HepG2 (cell line): Measurements from ENCODE around the gene C1orf74. TPM values are rescaled to one million over a fixed set of nuclear protein-coding genes. Genes with fewer than 3 reads are reported as not detected.

Source experiments
- DNMT1 ChIP-seq: sonication (generic); formaldehyde crosslinking; IDR thresholded peaks from 2 replicates; pipeline ENCODE4 v1.5.1; 2020; ENCODE audit warnings: mild to moderate bottlenecking, missing genetic modification reagents
- ETS1 ChIP-seq: sonication (generic); formaldehyde crosslinking; IDR thresholded peaks from 2 replicates; pipeline ENCODE4 v1.4.0; 2020; ENCODE audit warnings: missing genetic modification reagents
- HOXA7 ChIP-seq: sonication (generic); formaldehyde crosslinking; IDR thresholded peaks from 2 replicates; pipeline ENCODE4 v1.8.1; 2022; ENCODE audit warnings: mild to moderate bottlenecking, missing genetic modification reagents, moderate library complexity
- JARID2 ChIP-seq: sonication (generic); formaldehyde crosslinking; IDR thresholded peaks from 2 replicates; pipeline ENCODE4 v1.8.1; 2023; ENCODE audit warnings: missing genetic modification reagents, inconsistent platforms; ENCODE audit not compliant: insufficient replicate concordance
- MIXL1 ChIP-seq: IDR thresholded peaks from 2 replicates; pipeline ENCODE4 v1.6.1; 2016
- NFAT5 ChIP-seq: sonication (generic); formaldehyde crosslinking; IDR thresholded peaks from 2 replicates; pipeline ENCODE4 v1.4.0; 2020; ENCODE audit warnings: missing genetic modification reagents
- SRSF4 ChIP-seq: fragments of 200-400 bp; formaldehyde crosslinking; IDR thresholded peaks from one replicate; pipeline ENCODE4 v1.6.1; 2018; ENCODE audit warnings: mild to moderate bottlenecking, low read depth, low read length, moderate library complexity; ENCODE audit not compliant: poor library complexity, severe bottlenecking
- TCF7 ChIP-seq: sonication (generic); IDR thresholded peaks from 2 replicates; pipeline ENCODE4 v1.6.1; 2016; ENCODE audit warnings: antibody characterized with exemption, low read depth
- XBP1 ChIP-seq: sonication (generic); formaldehyde crosslinking; IDR thresholded peaks from 2 replicates; pipeline ENCODE4 v1.5.0; 2020; ENCODE audit warnings: missing genetic modification reagents
- ZNF136 ChIP-seq: sonication (generic); formaldehyde crosslinking; IDR thresholded peaks from 2 replicates; pipeline ENCODE4 v1.8.1; 2022; ENCODE audit warnings: low read depth, mild to moderate bottlenecking, moderate library complexity, missing genetic modification reagents
- ZNF180 ChIP-seq: sonication (generic); formaldehyde crosslinking; IDR thresholded peaks from 2 replicates; pipeline ENCODE4 v1.4.0; 2020; ENCODE audit warnings: low read depth, missing genetic modification reagents, borderline replicate concordance
- ZNF276 ChIP-seq: sonication (generic); formaldehyde crosslinking; IDR thresholded peaks from 2 replicates; pipeline ENCODE4 v1.4.0; 2020; ENCODE audit warnings: mild to moderate bottlenecking, low read depth, missing genetic modification reagents
- ZNF431 ChIP-seq: sonication (generic); formaldehyde crosslinking; IDR thresholded peaks from 2 replicates; pipeline ENCODE4 v1.9.0; 2022; ENCODE audit warnings: missing genetic modification reagents, low read depth, mild to moderate bottlenecking, borderline replicate concordance
- ZNF609 ChIP-seq: sonication (generic); formaldehyde crosslinking; IDR thresholded peaks from 2 replicates; pipeline ENCODE4 v1.4.0; 2020; ENCODE audit warnings: mild to moderate bottlenecking, missing genetic modification reagents, borderline replicate concordance
- ZNF678 ChIP-seq: sonication (generic); formaldehyde crosslinking; IDR thresholded peaks from 2 replicates; pipeline ENCODE4 v1.4.0; 2020; ENCODE audit warnings: mild to moderate bottlenecking, missing genetic modification reagents
- polyA plus RNA-seq, 8 experiments: library from polyadenylated mRNA; depleted of rRNA in 3 of 8; stranded (reverse) in 7 of 8; unstranded in 1 of 8; fragments of >200 nt; fragmentation: Illumina TruSeq in 4 of 8; extraction: Trizol in 4 of 8; gene quantifications; 2 replicates each; pipeline versions ENCODE4 v1.2.1 to v1.2.3, GENCODE V29; 2011 to 2016; ENCODE audit warnings: low read depth in 4 of 8, missing spikeins in 1 of 8, mixed read lengths in 1 of 8; ENCODE audit not compliant: insufficient read depth in 1 of 8
- total RNA-seq, 5 experiments: library from RNA; depleted of rRNA; stranded (reverse); fragments of >200 nt; fragmentation: Illumina TruSeq; extraction: Trizol; gene quantifications; 2 replicates each; pipeline ENCODE4 v1.2.3, GENCODE V29; 2016; ENCODE audit warnings: low read depth in 1 of 5

Gene C1orf74
- total and polyA plus RNA-seq, 2 of the 13 experiments (the other 11 are each of a cell fraction or from before 2014, with no cell fraction given): 0.33 to 0.71 TPM

- TF ChIP-seq ZNF609 (CRISPR knock-in tag): peak; percentile 24; the same call in 1 of the 2 replicates
- TF ChIP-seq JARID2 (CRISPR knock-in tag): no peak
- TF ChIP-seq ZNF180: no peak
- peak; percentile 38; the same call in 1 of the 2 replicates for TF ChIP-seq NFAT5 (CRISPR knock-in tag)
- TF ChIP-seq ZNF276 (CRISPR knock-in tag): no peak
- TF ChIP-seq XBP1: no peak
- no peak for TF ChIP-seq DNMT1
- TF ChIP-seq ZNF136 (CRISPR knock-in tag): peak; percentile 74
- peak; percentile 41; the same call in 1 of the 2 replicates for TF ChIP-seq MIXL1 (CRISPR knock-in tag)
- no peak for TF ChIP-seq ZNF431 (CRISPR knock-in tag)
- TF ChIP-seq ETS1 (CRISPR knock-in tag): no peak
- TF ChIP-seq ZNF678 (CRISPR knock-in tag): 0 out of 2 replicates have a peak, but pooled peaks have one; percentile 22
- no peak for TF ChIP-seq SRSF4
- TF ChIP-seq TCF7: no peak
- no peak for TF ChIP-seq HOXA7 (CRISPR knock-in tag)
Observed at GRCh38 chr1:209827384-209828262, 43.3 kb upstream of the C1orf74 start, which contains the start of gene UTP25 (continued).
